Keratinocyte (primary cell): ENCODE data around the gene GRIK4. TPM values are rescaled to one million over a fixed set of nuclear protein-coding genes. Genes with fewer than 3 reads are reported as not detected.

Experiments
- DNase-seq: peaks from one replicate; pipeline ENCODE4 v3.0.0-alpha.2; 2011; ENCODE audit warnings: low read depth, missing footprints, low spot score
- FAIRE-seq: peaks from 2 replicates; lab custom pipeline; 2011; peaks lifted over from hg19 to GRCh38; lab: Jason Lieb, UNC
- H2AFZ ChIP-seq: 2 replicates; pipeline ENCODE4 v1.6.0; 2012; ENCODE audit warnings: low read length, control low read depth, inconsistent platforms; ENCODE audit not compliant: control insufficient read depth
- H3K27ac ChIP-seq: 2 replicates; pipeline ENCODE4 v1.5.1; 2011; ENCODE audit warnings: low read length; ENCODE audit not compliant: control insufficient read depth, insufficient read depth
- H3K27me3 ChIP-seq: 3 replicates; pipeline ENCODE4 v1.6.0; 2011; ENCODE audit warnings: low read length; ENCODE audit not compliant: control insufficient read depth, insufficient read depth; ENCODE audit errors: extremely low read depth
- H3K36me3 ChIP-seq, 2 experiments: 2 replicates in 1 of 2; 3 replicates in 1 of 2; pipeline ENCODE4 v1.5.1; 2011; ENCODE audit warnings: low read length in 2 of 2, mild to moderate bottlenecking in 1 of 2; ENCODE audit not compliant: control insufficient read depth in 2 of 2, insufficient read depth in 2 of 2; ENCODE audit errors: extremely low read depth in 1 of 2
- H3K4me1 ChIP-seq: 3 replicates; pipeline ENCODE4 v1.5.1; 2011; ENCODE audit warnings: low read length; ENCODE audit not compliant: control insufficient read depth, insufficient read depth; ENCODE audit errors: extremely low read depth
- H3K4me2 ChIP-seq: 3 replicates; pipeline ENCODE4 v1.6.0; 2011; ENCODE audit warnings: low read depth, low read length; ENCODE audit not compliant: control insufficient read depth, insufficient read depth; ENCODE audit errors: extremely low read depth
- H3K4me3 ChIP-seq, 3 experiments: fragments of 200-600 bp in 1 of 3; sonication (generic) in 1 of 3; 2 replicates in 2 of 3; 3 replicates in 1 of 3; pipeline ENCODE4 v1.5.1; 2011 to 2016; ENCODE audit warnings: low read length in 3 of 3, mild to moderate bottlenecking in 3 of 3, control low read depth in 2 of 3, inconsistent platforms in 1 of 3, low read depth in 1 of 3, mixed read lengths in 1 of 3, mixed run types in 1 of 3, moderate library complexity in 1 of 3; ENCODE audit not compliant: control insufficient read depth in 2 of 3, insufficient read depth in 2 of 3; ENCODE audit errors: extremely low read depth in 1 of 3
- H3K79me2 ChIP-seq: 2 replicates; pipeline ENCODE4 v1.6.0; 2012; ENCODE audit warnings: low read length; ENCODE audit not compliant: control insufficient read depth, insufficient read depth
- H3K9ac ChIP-seq: 3 replicates; pipeline ENCODE4 v1.6.0; 2011; ENCODE audit warnings: low read length; ENCODE audit not compliant: control insufficient read depth, insufficient read depth; ENCODE audit errors: extremely low read depth
- H3K9me1 ChIP-seq: 3 replicates; pipeline ENCODE4 v1.6.0; 2011; ENCODE audit warnings: low read length; ENCODE audit not compliant: control insufficient read depth, insufficient read depth; ENCODE audit errors: extremely low read depth
- H3K9me3 ChIP-seq: 2 replicates; pipeline ENCODE4 v1.5.1; 2012; ENCODE audit warnings: low read depth, low read length; ENCODE audit not compliant: control insufficient read depth
- H4K20me1 ChIP-seq: 3 replicates; pipeline ENCODE4 v1.6.0; 2011; ENCODE audit warnings: low read length; ENCODE audit not compliant: control insufficient read depth, insufficient read depth; ENCODE audit errors: extremely low read depth
- EZH2 ChIP-seq: IDR thresholded peaks from one replicate; pipeline ENCODE4 v1.6.1; 2012; ENCODE audit warnings: inconsistent platforms, mild to moderate bottlenecking, low read length, moderate library complexity
- dilution Hi-C: fragments of 300-500 bp; cut with MboI; formaldehyde crosslinking; loops from one replicate; pipeline ENCODE4 v1.7.0; 2020; ENCODE audit warnings: low sequenced_read_pairs; ENCODE audit not compliant: extremely low pct_ligation_motif_present
- polyA plus RNA-seq, 5 experiments: library from polyadenylated mRNA; depleted of rRNA in 3 of 5; stranded (reverse) in 3 of 5; stranded (forward) in 1 of 5; unstranded in 1 of 5; fragments of >200 nt; gene quantifications; 1 replicate in 1 of 5; 2 replicates in 3 of 5; 3 replicates in 1 of 5; pipeline versions ENCODE4 v1.2.1 to v1.2.3, GENCODE V29; 2011 to 2012; ENCODE audit warnings: missing spikeins in 2 of 5, low read depth in 1 of 5, low replicate concordance in 1 of 5
- TF ChIP-seq, protein P1 (sequence below), 3 experiments: IDR thresholded peaks in 1 of 3; conservative IDR thresholded peaks in 1 of 3; optimal IDR thresholded peaks in 1 of 3; 2 replicates in 2 of 3; 3 replicates in 1 of 3; pipeline versions ENCODE3 to v1.5.1; 2011; ENCODE audit warnings: low read length in 3 of 3, mild to moderate bottlenecking in 3 of 3, moderate library complexity in 2 of 3, control low read depth in 1 of 3, inconsistent platforms in 1 of 3; ENCODE audit not compliant: insufficient read depth in 2 of 3; ENCODE audit errors: extremely low read depth in 1 of 3

Gene GRIK4
- polyA plus RNA-seq, 1 donor (not counting 4 experiments of a cell fraction or from before 2014, with no cell fraction given), result not detected

DNA sequence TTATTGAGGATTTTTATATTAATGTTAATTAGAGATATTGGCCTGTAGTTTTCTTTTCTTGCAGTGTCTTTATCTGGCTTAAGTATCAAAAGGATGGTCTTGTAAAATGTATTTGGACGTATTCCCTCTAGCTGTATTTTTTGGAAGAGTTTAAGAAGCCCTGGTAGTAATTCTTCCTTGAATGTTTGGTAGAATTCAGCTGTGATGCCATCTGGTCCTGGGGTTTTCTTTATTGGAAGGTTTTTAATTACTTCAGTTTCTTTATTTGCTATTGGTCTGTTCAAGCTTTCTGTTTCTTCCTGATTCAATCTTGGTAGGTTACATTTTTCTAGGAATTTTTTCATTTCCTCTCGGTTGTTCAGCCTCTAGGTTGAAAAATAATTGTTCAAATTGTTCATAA is 257.4 kb downstream of the GRIK4 start:
- Histone ChIP-seq H3K4me1 (no peaks in the 10 kb centered on the region), H3K4me2 (no peak overlapping the region), H3K27me3 (no peaks in the 10 kb centered on the region), H3K79me2 (no peaks in the 10 kb centered on the region), H3K9me3 (no peaks in the 10 kb centered on the region), H3K9me1 (no peaks in the 10 kb centered on the region), H3K36me3 (no peaks in the 10 kb centered on the region), H4K20me1 (no peaks in the 10 kb centered on the region), H3K9ac (no peak overlapping the region), H3K27ac (no peak overlapping the region), H3K4me3 (no peak overlapping the region), H2AFZ (no peak overlapping the region)
- TF ChIP-seq EZH2, result no peak
- TF ChIP-seq, protein P1, sequence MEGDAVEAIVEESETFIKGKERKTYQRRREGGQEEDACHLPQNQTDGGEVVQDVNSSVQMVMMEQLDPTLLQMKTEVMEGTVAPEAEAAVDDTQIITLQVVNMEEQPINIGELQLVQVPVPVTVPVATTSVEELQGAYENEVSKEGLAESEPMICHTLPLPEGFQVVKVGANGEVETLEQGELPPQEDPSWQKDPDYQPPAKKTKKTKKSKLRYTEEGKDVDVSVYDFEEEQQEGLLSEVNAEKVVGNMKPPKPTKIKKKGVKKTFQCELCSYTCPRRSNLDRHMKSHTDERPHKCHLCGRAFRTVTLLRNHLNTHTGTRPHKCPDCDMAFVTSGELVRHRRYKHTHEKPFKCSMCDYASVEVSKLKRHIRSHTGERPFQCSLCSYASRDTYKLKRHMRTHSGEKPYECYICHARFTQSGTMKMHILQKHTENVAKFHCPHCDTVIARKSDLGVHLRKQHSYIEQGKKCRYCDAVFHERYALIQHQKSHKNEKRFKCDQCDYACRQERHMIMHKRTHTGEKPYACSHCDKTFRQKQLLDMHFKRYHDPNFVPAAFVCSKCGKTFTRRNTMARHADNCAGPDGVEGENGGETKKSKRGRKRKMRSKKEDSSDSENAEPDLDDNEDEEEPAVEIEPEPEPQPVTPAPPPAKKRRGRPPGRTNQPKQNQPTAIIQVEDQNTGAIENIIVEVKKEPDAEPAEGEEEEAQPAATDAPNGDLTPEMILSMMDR (optimal IDR thresholded peaks at IDR 0.05 in 1 of 3, IDR thresholded peaks at IDR 0.05 in 1 of 3, conservative IDR thresholded peaks at IDR 0.05 in 1 of 3; ENCODE audit: extremely low read depth in 1 of 3, insufficient read depth in 2 of 3, low read length in 3 of 3), result no peak
- dilution Hi-C loops, result no loop called here
- no peak for DNase-seq
- no peak for FAIRE-seq

DNA sequence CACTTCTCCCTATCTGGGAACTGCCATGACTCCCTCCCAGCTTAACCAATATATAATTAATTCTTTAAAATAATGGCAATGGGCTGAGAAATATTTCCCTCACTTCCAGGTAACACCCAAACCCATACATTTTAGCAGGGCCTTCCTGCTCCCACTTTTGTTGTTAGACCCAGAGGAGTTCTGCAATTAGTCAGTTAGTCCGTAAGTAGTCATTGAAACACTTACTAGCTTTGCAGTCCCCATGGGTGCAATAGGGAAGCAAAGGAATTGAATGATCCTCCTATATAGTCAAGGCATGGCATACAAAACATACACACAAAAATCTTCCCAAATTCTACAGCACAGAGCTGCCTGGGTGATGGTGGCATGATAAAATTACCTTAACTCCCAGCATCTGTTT is 258.4 kb downstream of the GRIK4 start:
- Histone ChIP-seq H4K20me1 (no peaks in the 10 kb centered on the region), H3K79me2 (no peaks in the 10 kb centered on the region), H3K27me3 (no peaks in the 10 kb centered on the region), H3K9me1 (no peaks in the 10 kb centered on the region), H3K9me3 (no peaks in the 10 kb centered on the region), H2AFZ (no peak overlapping the region), H3K4me2 (no peak overlapping the region), H3K4me3 (no peak overlapping the region), H3K27ac (no peak overlapping the region), H3K9ac (no peak overlapping the region), H3K4me1 (no peaks in the 10 kb centered on the region), H3K36me3 (no peaks in the 10 kb centered on the region)
- DNase-seq (no peak), FAIRE-seq (no peak)
- no peak for TF ChIP-seq EZH2
- TF ChIP-seq, protein P1 (optimal IDR thresholded peaks at IDR 0.05 in 1 of 3, IDR thresholded peaks at IDR 0.05 in 1 of 3, conservative IDR thresholded peaks at IDR 0.05 in 1 of 3; ENCODE audit: extremely low read depth in 1 of 3, insufficient read depth in 2 of 3, low read length in 3 of 3), result no peak
- dilution Hi-C loops, result no loop called here
